ENCODE measurements around the gene DUSP2.

DNA sequence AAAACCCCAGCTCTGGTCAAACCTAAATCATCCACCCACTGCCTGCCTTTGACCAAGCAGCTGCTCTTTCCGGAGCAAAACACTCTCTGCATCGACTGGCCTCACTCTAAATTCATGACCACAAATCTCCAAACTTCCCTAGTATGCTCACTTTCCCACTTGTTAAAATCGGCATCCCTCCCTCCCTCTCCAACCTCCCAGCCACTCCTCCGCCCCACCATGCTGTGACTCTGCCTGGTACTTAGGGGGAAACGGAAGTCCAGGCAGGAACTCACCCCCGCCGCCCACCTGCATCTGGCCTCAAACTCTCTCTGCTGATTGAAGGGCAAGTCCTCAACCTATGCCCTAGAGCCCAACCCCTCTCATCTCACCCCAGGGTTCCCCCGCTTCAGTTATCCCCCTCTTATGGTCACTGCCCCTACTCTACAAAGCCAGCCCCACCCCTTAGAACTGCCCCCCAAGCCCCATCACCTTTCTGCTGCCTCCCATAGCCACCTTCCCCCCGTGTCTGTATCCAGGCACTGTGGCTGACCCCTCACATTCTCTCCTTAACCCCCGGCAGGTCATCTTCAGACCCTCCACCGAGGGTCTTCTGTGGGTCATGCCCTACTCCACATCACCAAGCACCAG lies 25.0 kb downstream of the DUSP2 start:
- TF ChIP-seq POLR2A (IDR thresholded peaks at IDR 0.05; ENCODE audit: low read length) (no peak), GATA1 (IDR thresholded peaks at IDR 0.05; ENCODE audit: low read depth, low read length) (no peak)
